Activated B cell treated with CpG ODN at 0.5 μM for 24 hours (primary cell): ENCODE measurements around the gene NCSTN. TPM values are rescaled to one million over a fixed set of nuclear protein-coding genes. Genes with fewer than 3 reads are reported as not detected.
"Not testable (repeated sequence)": the region's sequence is repeated elsewhere in the genome, so short reads cannot be mapped to it uniquely, and the experiment has no call there.

ENCODE experiments used
- ATAC-seq: fragments of 200-7000 bp; cut with Tn5 transposase; one replicate; pipeline ENCODE4 v1.10.0; 2021; ENCODE audit warnings: low read depth, mild to moderate bottlenecking, moderate library complexity
- CTCF ChIA-PET: fragments of 350-600 bp; sonication (Branson Sonifier 250); formaldehyde crosslinking; loops from one replicate; lab custom pipeline; 2021; ENCODE audit warnings: antibody characterized with exemption; lab: Charles Lee
- POLR2A ChIA-PET: fragments of 350-600 bp; sonication (Branson Sonifier 250); formaldehyde crosslinking; loops from one replicate; lab custom pipeline; 2021; ENCODE audit warnings: antibody characterized with exemption; lab: Charles Lee
- DNase-seq: peaks from one replicate; pipeline ENCODE4 v3.0.0; 2022
- H3K27ac Mint-ChIP-seq: one replicate; pipeline ENCODE4 v1.8.0; 2020; ENCODE audit warnings: mixed read lengths
- H3K27me3 Mint-ChIP-seq: one replicate; pipeline ENCODE4 v1.8.0; 2021; ENCODE audit warnings: mixed read lengths
- H3K36me3 Mint-ChIP-seq: one replicate; pipeline ENCODE4 v1.8.0; 2021; ENCODE audit warnings: low read depth, mixed read lengths
- H3K4me1 Mint-ChIP-seq: one replicate; pipeline ENCODE4 v1.8.0; 2021; ENCODE audit warnings: mixed read lengths
- H3K4me3 Mint-ChIP-seq: one replicate; pipeline ENCODE4 v1.8.0; 2020; ENCODE audit warnings: mild to moderate bottlenecking, mixed read lengths
- H3K9me3 Mint-ChIP-seq: one replicate; pipeline ENCODE4 v1.8.0; 2020; ENCODE audit warnings: mixed read lengths
- intact Hi-C: fragments of 100-400 bp; cut with micrococcal nuclease; formaldehyde crosslinking; loops from one replicate; pipeline ENCODE4 v1.15.1; 2024
- total RNA-seq: library from RNA; stranded (reverse); gene quantifications from 2 replicates; pipeline ENCODE4 v1.2.3, GENCODE V29; 2022
- TF ChIP-seq, protein P1 (sequence below): fragments of 200-600 bp; IDR thresholded peaks from one replicate; pipeline ENCODE4 v1.8.0; 2022; ENCODE audit warnings: antibody characterized with exemption, mild to moderate bottlenecking

Gene NCSTN
- total RNA-seq, 1 donor from 2014 or later = 118 TPM

DNA sequence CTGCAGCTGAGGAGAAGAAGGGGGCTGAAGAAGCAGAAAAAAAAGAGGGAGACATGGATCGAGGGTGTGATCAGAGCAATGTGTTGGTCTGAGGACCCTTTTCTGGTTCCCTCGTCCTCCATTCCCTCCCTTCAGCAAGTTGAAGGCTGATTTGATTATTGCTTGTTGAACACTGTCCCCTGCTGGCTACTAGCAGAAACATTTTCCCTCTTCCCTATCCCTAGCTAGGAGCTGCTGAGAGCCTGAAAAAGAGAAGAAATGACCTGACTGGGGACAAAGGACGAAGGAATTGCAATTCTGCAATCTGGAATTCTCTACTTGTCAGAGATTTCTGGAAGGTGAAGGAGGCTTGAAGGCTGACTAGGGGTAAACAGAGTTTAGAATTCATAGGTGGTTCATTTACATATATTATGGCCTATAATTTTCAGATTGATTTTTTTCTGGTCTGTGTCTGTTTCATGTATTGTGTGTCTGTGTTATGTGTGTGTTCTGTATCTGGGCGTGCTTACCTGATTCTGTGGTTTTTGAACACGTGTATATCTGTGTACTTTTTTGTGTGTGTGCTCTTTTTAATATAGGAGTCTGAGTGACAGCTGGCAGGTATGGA is 33.4 kb downstream of the NCSTN start:
- Mint-ChIP-seq H3K27ac (no peak overlapping the region), H3K27me3 (no peaks in the 10 kb centered on the region), H3K4me3 (peak overlapping the region; percentile 33), H3K9me3 (no peaks in the 10 kb centered on the region), H3K4me1 (peaks cover 26% of the 10 kb centered on the region), H3K36me3 (no peaks in the 10 kb centered on the region)
- CTCF ChIA-PET = interaction anchor here (0.6 to 8.0 kb wide), 37 partner anchors 9 to 330 kb away, joined by 3 to 63 read pairs (median 4); partner anchors contain the start of genes CASQ1 and PEA15
- intact Hi-C loops = loop anchor here (1.0 to 5.0 kb wide), 10 partner anchors 22 to 440 kb away; no protein-coding TSS in a partner anchor
- TF ChIP-seq, protein P1, sequence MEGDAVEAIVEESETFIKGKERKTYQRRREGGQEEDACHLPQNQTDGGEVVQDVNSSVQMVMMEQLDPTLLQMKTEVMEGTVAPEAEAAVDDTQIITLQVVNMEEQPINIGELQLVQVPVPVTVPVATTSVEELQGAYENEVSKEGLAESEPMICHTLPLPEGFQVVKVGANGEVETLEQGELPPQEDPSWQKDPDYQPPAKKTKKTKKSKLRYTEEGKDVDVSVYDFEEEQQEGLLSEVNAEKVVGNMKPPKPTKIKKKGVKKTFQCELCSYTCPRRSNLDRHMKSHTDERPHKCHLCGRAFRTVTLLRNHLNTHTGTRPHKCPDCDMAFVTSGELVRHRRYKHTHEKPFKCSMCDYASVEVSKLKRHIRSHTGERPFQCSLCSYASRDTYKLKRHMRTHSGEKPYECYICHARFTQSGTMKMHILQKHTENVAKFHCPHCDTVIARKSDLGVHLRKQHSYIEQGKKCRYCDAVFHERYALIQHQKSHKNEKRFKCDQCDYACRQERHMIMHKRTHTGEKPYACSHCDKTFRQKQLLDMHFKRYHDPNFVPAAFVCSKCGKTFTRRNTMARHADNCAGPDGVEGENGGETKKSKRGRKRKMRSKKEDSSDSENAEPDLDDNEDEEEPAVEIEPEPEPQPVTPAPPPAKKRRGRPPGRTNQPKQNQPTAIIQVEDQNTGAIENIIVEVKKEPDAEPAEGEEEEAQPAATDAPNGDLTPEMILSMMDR = peak; percentile 63
- peak; percentile 70 for ATAC-seq
- POLR2A ChIA-PET = interaction anchor here (0.6 to 2.1 kb wide), 7 partner anchors 28 to 276 kb away, joined by 3 to 6 read pairs (median 3); partner anchors contain the start of genes COPA and NCSTN
- DNase-seq = no peak

- no peaks in the 10 kb centered on the region for H3K36me3 Mint-ChIP-seq
- H3K27ac Mint-ChIP-seq = no peak overlapping the region
- ATAC-seq (no peak), DNase-seq (no peak)
- H3K27me3 Mint-ChIP-seq = no peaks in the 10 kb centered on the region
- H3K4me3 Mint-ChIP-seq = no peak overlapping the region
- H3K4me1 Mint-ChIP-seq = peaks cover 26% of the 10 kb centered on the region
- intact Hi-C loops = loop anchor here (2.0 to 5.0 kb wide), 2 partner anchors 70 to 269 kb away; no protein-coding TSS in a partner anchor
- H3K9me3 Mint-ChIP-seq = no peaks in the 10 kb centered on the region
- TF ChIP-seq, protein P1 = no peak
- ChIA-PET POLR2A (interaction anchor here (1.1 to 1.4 kb wide), 2 partner anchors 29 to 277 kb away, joined by 3 to 6 read pairs; no protein-coding TSS in a partner anchor), CTCF (interaction anchor here (1.0 to 8.0 kb wide), 18 partner anchors 10 to 331 kb away, joined by 3 to 63 read pairs (median 6); no protein-coding TSS in a partner anchor)
These were observed 34.5 kb downstream of the NCSTN start for GRCh38 chr1:160377585-160378206.

DNA sequence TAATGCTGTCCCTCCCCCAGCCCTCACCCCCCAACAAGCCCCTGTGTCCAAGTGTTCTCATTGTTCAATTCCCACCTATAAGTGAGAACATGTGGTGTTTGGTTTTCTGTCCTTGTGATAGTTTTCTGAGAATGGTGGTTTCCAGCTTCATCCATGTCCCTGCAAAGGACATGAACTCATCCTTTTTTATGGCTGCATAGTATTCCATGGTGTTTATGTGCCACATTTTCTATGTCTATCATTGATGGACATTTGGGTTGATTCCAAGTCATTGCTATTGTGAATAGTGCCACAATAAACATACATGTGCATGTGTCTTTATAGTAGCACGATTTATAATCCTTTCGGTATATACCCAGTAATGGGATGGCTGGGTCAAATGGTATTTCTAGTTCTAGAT is 41.6 kb downstream of the NCSTN start:
- H3K27me3 Mint-ChIP-seq, DNase-seq, ATAC-seq, POLR2A ChIA-PET, H3K4me1 Mint-ChIP-seq, CTCF ChIA-PET, intact Hi-C loops, H3K27ac Mint-ChIP-seq, H3K9me3 Mint-ChIP-seq, H3K4me3 Mint-ChIP-seq, H3K36me3 Mint-ChIP-seq: not testable (repeated sequence)

- H3K36me3 Mint-ChIP-seq, H3K27me3 Mint-ChIP-seq, CTCF ChIA-PET, H3K4me3 Mint-ChIP-seq, DNase-seq, H3K27ac Mint-ChIP-seq, H3K4me1 Mint-ChIP-seq, H3K9me3 Mint-ChIP-seq, POLR2A ChIA-PET, ATAC-seq, intact Hi-C loops: not testable (repeated sequence)
These were observed 45.2 kb downstream of the NCSTN start for GRCh38 chr1:160388406-160388805.

DNA sequence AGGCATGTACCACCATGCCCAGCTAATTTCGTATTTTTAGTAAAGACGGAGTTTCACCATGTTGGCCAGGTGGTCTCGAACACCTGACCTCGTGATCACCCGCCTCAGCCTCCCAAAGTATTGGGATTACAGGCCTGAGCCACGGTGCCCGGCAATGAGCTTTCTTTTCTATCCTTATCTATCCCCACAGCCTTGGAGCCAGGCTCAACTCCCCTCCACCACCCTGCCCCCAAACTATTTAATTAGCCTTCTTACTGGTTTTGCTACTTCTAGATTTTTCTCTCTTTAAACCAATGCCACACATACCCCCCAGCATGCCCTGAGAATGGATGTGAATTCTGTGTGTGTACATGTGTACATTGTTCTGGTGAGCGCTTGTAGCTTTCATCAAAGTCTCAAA is 51.5 kb downstream of the NCSTN start:
- H3K4me1 Mint-ChIP-seq = peaks cover 5% of the 10 kb centered on the region
- TF ChIP-seq, protein P1 = no peak
- no peaks in the 10 kb centered on the region for H3K36me3 Mint-ChIP-seq
- H3K9me3 Mint-ChIP-seq = no peaks in the 10 kb centered on the region
- POLR2A ChIA-PET = interaction anchor here (0.7 kb wide), 1 partner anchor 205 kb away, joined by 6 read pairs; no protein-coding TSS in a partner anchor
- no peak overlapping the region for H3K27ac Mint-ChIP-seq
- peaks cover 3% of the 10 kb centered on the region for H3K27me3 Mint-ChIP-seq
- no peak overlapping the region for H3K4me3 Mint-ChIP-seq
- DNase-seq = no peak
- no peak for ATAC-seq
- intact Hi-C loops = no loop called here
- CTCF ChIA-PET = interaction anchor here (0.8 to 1.1 kb wide), 2 partner anchors 18 to 103 kb away, joined by 3 to 4 read pairs; no protein-coding TSS in a partner anchor

DNA sequence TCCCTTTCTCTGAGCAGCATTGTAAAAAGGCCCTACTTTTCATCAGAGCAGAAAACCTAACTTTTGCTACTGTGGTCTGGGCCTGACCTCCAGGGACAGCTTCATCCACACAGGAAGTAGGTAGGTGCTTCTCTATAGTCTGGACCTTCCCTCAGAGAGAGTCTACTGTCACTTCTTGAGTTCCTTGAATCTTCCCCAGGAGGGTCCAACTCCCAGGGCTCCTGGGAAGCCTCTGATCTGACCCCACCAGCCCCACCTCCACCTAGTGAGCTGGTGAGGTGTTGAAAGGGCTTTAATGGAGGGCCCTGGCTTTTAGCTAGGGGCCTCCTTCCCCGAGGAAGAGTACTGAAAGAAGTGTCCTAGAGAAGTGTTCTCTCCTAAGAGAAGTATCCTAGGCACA is 54.5 kb downstream of the NCSTN start:
- TF ChIP-seq, protein P1 = no peak
- CTCF ChIA-PET = interaction anchor here (1.9 kb wide), 1 partner anchor 21 kb away, joined by 5 read pairs; no protein-coding TSS in a partner anchor
- peaks cover 3% of the 10 kb centered on the region for H3K27me3 Mint-ChIP-seq
- intact Hi-C loops = no loop called here
- DNase-seq (no peak), ATAC-seq (no peak)
- POLR2A ChIA-PET = interaction anchor here (0.8 kb wide), 1 partner anchor 109 kb away, joined by 3 read pairs; no protein-coding TSS in a partner anchor
- peaks cover 22% of the 10 kb centered on the region for H3K4me1 Mint-ChIP-seq
- H3K9me3 Mint-ChIP-seq = no peaks in the 10 kb centered on the region
- no peak overlapping the region for H3K4me3 Mint-ChIP-seq
- no peaks in the 10 kb centered on the region for H3K36me3 Mint-ChIP-seq
- H3K27ac Mint-ChIP-seq = no peak overlapping the region
